Caco-2 (cell line): ENCODE results near the gene MRGPRD. TPM values are rescaled to one million over a fixed set of nuclear protein-coding genes. Genes with fewer than 3 reads are reported as not detected.

ENCODE experiments used
- BruUV-seq: library from RNA; stranded (reverse); fragments of 400-500 nt; replicated peaks from 2 replicates; lab custom pipeline; 2021; lab: Mats Ljungman, UMichigan
- CTCF ChIA-PET: fragments of 300-600 bp; sonication (Branson Sonifier 250); formaldehyde crosslinking; loops from one replicate; lab custom pipeline; 2022; ENCODE audit warnings: antibody characterized with exemption; lab: Charles Lee
- POLR2A ChIA-PET: fragments of 300-600 bp; sonication (Branson Sonifier 250); formaldehyde crosslinking; loops from one replicate; lab custom pipeline; 2022; ENCODE audit warnings: antibody characterized with exemption; lab: Charles Lee
- DNase-seq, 2 experiments: peaks; one replicate each; pipeline versions ENCODE4 v3.0.0 to v3.0.0-alpha.2; 2020 to 2022
- H3K27me3 ChIP-seq: replicated peaks from 2 replicates; pipeline ENCODE4 v1.6.0; 2011; ENCODE audit warnings: low read length; ENCODE audit not compliant: control insufficient read depth, insufficient read depth
- H3K36me3 ChIP-seq: 2 replicates; pipeline ENCODE4 v1.5.1; 2011; ENCODE audit warnings: low read length; ENCODE audit not compliant: control insufficient read depth, insufficient read depth
- H3K4me1 ChIP-seq: fragments of 250-450 bp; sonication (Bioruptor Pico); 2 replicates; pipeline ENCODE4 v1.5.1; 2020; ENCODE audit warnings: mild to moderate bottlenecking
- H3K4me3 ChIP-seq: 2 replicates; pipeline ENCODE4 v1.5.1; 2011; ENCODE audit warnings: low read depth, mild to moderate bottlenecking, control low read depth, low read length
- H3K9me3 ChIP-seq: fragments of 250-450 bp; sonication (Bioruptor Pico); 2 replicates; pipeline ENCODE4 v1.5.1; 2020; ENCODE audit warnings: mild to moderate bottlenecking, moderate library complexity
- H3K27ac Mint-ChIP-seq: one replicate; pipeline ENCODE4 v1.8.0; 2022; ENCODE audit warnings: mixed read lengths; ENCODE audit not compliant: unreplicated experiment
- H3K27me3 Mint-ChIP-seq: one replicate; pipeline ENCODE4 v1.8.0; 2022; ENCODE audit warnings: mixed read lengths; ENCODE audit not compliant: insufficient read depth, unreplicated experiment
- H3K36me3 Mint-ChIP-seq: one replicate; pipeline ENCODE4 v1.8.0; 2022; ENCODE audit warnings: mild to moderate bottlenecking, mixed read lengths; ENCODE audit not compliant: insufficient read depth, unreplicated experiment
- H3K4me1 Mint-ChIP-seq: one replicate; pipeline ENCODE4 v1.8.0; 2022; ENCODE audit warnings: low read depth, mixed read lengths; ENCODE audit not compliant: unreplicated experiment
- H3K4me3 Mint-ChIP-seq: one replicate; pipeline ENCODE4 v1.8.0; 2022; ENCODE audit warnings: mild to moderate bottlenecking, moderate library complexity, mixed read lengths; ENCODE audit not compliant: unreplicated experiment
- H3K9me3 Mint-ChIP-seq: one replicate; pipeline ENCODE4 v1.8.0; 2022; ENCODE audit warnings: mixed read lengths; ENCODE audit not compliant: unreplicated experiment
- intact Hi-C: fragments of 100-400 bp; cut with micrococcal nuclease; formaldehyde crosslinking; loops from one replicate; pipeline ENCODE4 v1.10.0; 2022; ENCODE audit not compliant: unreplicated experiment
- total RNA-seq: library from RNA; stranded (reverse); gene quantifications from 2 replicates; pipeline ENCODE4 v1.2.3, GENCODE V29; 2022
- TF ChIP-seq, protein P1 (sequence below), 2 experiments: fragments of 200-600 bp in 1 of 2; IDR thresholded peaks; 1 replicate in 1 of 2; 2 replicates in 1 of 2; pipeline versions ENCODE4 v1.5.1 to v1.8.0; 2011 to 2022; ENCODE audit warnings: antibody characterized with exemption in 1 of 2, control low read depth in 1 of 2, inconsistent platforms in 1 of 2, low read depth in 1 of 2, low read length in 1 of 2, mild to moderate bottlenecking in 1 of 2, moderate library complexity in 1 of 2; ENCODE audit not compliant: insufficient read depth in 1 of 2, severe bottlenecking in 1 of 2, unreplicated experiment in 1 of 2

MRGPRD gene
- total RNA-seq, 1 experiment from 2014 or later = not detected

- H3K4me1 ChIP-seq = no peaks in the 10 kb centered on the region
- no peak for DNase-seq
- H3K27me3 ChIP-seq = no peaks in the 10 kb centered on the region
- H3K9me3 ChIP-seq = no peaks in the 10 kb centered on the region
- H3K9me3 Mint-ChIP-seq = no peaks in the 10 kb centered on the region
- TF ChIP-seq, protein P1, sequence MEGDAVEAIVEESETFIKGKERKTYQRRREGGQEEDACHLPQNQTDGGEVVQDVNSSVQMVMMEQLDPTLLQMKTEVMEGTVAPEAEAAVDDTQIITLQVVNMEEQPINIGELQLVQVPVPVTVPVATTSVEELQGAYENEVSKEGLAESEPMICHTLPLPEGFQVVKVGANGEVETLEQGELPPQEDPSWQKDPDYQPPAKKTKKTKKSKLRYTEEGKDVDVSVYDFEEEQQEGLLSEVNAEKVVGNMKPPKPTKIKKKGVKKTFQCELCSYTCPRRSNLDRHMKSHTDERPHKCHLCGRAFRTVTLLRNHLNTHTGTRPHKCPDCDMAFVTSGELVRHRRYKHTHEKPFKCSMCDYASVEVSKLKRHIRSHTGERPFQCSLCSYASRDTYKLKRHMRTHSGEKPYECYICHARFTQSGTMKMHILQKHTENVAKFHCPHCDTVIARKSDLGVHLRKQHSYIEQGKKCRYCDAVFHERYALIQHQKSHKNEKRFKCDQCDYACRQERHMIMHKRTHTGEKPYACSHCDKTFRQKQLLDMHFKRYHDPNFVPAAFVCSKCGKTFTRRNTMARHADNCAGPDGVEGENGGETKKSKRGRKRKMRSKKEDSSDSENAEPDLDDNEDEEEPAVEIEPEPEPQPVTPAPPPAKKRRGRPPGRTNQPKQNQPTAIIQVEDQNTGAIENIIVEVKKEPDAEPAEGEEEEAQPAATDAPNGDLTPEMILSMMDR (IDR thresholded peaks at IDR 0.05; ENCODE audit: insufficient read depth in 1 of 2, low read depth in 1 of 2, low read length in 1 of 2, severe bottlenecking in 1 of 2, unreplicated experiment in 1 of 2) = no peak
- intact Hi-C loops = no loop called here
- no TSS peak for BruUV-seq
- peaks cover 3% of the 10 kb centered on the region for H3K27me3 Mint-ChIP-seq
- no peak overlapping the region for H3K4me3 Mint-ChIP-seq
- no peak overlapping the region for H3K27ac Mint-ChIP-seq
- no peaks in the 10 kb centered on the region for H3K36me3 Mint-ChIP-seq
- ChIA-PET CTCF (no interaction called here), POLR2A (no interaction called here)
- H3K4me3 ChIP-seq = no peak overlapping the region
- no peaks in the 10 kb centered on the region for H3K36me3 ChIP-seq
- no peaks in the 10 kb centered on the region for H3K4me1 Mint-ChIP-seq
These were observed 22.6 kb downstream of the MRGPRD start for GRCh38 chr11:68958211-68958610.

DNA sequence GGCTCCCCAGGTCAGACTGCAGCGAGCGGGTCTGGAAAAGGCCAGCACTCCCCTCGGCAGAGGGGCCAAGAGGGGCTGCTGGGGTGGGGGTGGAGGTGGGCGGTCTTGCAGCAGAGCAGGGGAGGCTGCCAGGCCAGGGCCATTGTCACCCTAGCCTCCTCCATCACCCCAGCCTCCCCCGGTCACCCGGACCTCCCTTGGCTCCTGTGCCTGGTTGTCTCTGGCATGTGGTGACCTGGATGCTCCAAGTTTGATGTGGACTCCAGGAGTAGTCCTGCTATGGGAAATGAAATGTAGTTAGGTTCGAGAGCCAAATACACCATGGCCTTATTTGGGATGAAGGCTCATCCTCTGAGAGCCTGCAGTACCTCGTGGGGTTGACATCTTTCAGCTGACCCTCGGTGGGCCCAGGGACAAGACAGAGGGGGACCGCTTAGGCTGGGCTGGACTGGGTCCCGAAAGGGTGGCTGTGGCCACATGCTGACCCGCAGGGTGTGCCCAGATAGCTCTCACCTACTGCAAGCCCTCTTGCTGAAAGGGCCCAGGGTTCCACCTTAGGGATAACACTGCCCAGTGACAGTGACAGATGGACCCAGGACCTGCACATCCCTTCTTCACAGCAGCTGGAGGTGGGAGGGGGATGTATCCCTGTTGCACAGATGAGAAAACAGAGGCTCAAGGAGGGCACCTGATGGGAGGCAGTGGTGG is 24.1 kb downstream of the MRGPRD start:
- H3K27ac Mint-ChIP-seq = no peak overlapping the region
- DNase-seq = no peak
- Histone ChIP-seq H3K36me3 (no peaks in the 10 kb centered on the region), H3K27me3 (no peaks in the 10 kb centered on the region), H3K9me3 (no peaks in the 10 kb centered on the region), H3K4me3 (no peak overlapping the region), H3K4me1 (no peaks in the 10 kb centered on the region)
- BruUV-seq = no TSS peak
- intact Hi-C loops = no loop called here
- H3K9me3 Mint-ChIP-seq = no peaks in the 10 kb centered on the region
- TF ChIP-seq, protein P1 (IDR thresholded peaks at IDR 0.05; ENCODE audit: insufficient read depth in 1 of 2, low read depth in 1 of 2, low read length in 1 of 2, severe bottlenecking in 1 of 2, unreplicated experiment in 1 of 2) = no peak
- CTCF ChIA-PET = interaction anchor here (0.6 to 1.0 kb wide), 2 partner anchors 124 to 1686 kb away, joined by 3 to 4 read pairs; no protein-coding TSS in a partner anchor
- H3K36me3 Mint-ChIP-seq = no peaks in the 10 kb centered on the region
- no peak overlapping the region for H3K4me3 Mint-ChIP-seq
- H3K4me1 Mint-ChIP-seq = no peaks in the 10 kb centered on the region
- peaks cover 3% of the 10 kb centered on the region for H3K27me3 Mint-ChIP-seq
- POLR2A ChIA-PET = no interaction called here

GRCh38 chr11:68956142-68956541 is 24.6 kb downstream of the MRGPRD start:
- POLR2A ChIA-PET = no interaction called here

More at GRCh38 chr11:68956142-68956541, 24.6 kb downstream of the MRGPRD start:
- peaks cover 3% of the 10 kb centered on the region for H3K27me3 Mint-ChIP-seq
- no peak overlapping the region for H3K27ac Mint-ChIP-seq
- no peaks in the 10 kb centered on the region for H3K36me3 Mint-ChIP-seq
- no peak overlapping the region for H3K4me3 Mint-ChIP-seq
- peak; percentile 59 to 65 for DNase-seq
- intact Hi-C loops = no loop called here
- H3K4me1 ChIP-seq = no peaks in the 10 kb centered on the region
- CTCF ChIA-PET = interaction anchor here (0.6 to 1.0 kb wide), 3 partner anchors 123 to 1685 kb away, joined by 3 to 4 read pairs (median 3); no protein-coding TSS in a partner anchor
- TF ChIP-seq, protein P1 (IDR thresholded peaks at IDR 0.05; ENCODE audit: insufficient read depth in 1 of 2, low read depth in 1 of 2, low read length in 1 of 2, severe bottlenecking in 1 of 2, unreplicated experiment in 1 of 2) = peak; percentile 16 to 48
- H3K4me1 Mint-ChIP-seq = no peaks in the 10 kb centered on the region
- no TSS peak for BruUV-seq
- no peaks in the 10 kb centered on the region for H3K9me3 Mint-ChIP-seq
- no peak overlapping the region for H3K4me3 ChIP-seq
- H3K9me3 ChIP-seq = no peaks in the 10 kb centered on the region
- no peaks in the 10 kb centered on the region for H3K36me3 ChIP-seq
- no peaks in the 10 kb centered on the region for H3K27me3 ChIP-seq
